Omental fat pad (tissue), 4 donors: ENCODE measurements around the gene PRKAA2. TPM values are rescaled to one million over a fixed set of nuclear protein-coding genes. Genes with fewer than 3 reads are reported as not detected.

Source experiments
- ATAC-seq: fragments of 150-250 bp; one replicate; pipeline ENCODE4 v1.9.1; 2016; ENCODE audit warnings: mild to moderate bottlenecking, moderate library complexity; ENCODE audit not compliant: low FRiP score
- DNase-seq: peaks from one replicate; pipeline ENCODE4 v3.0.0-alpha.2; 2019; ENCODE audit warnings: low spot score
- total RNA-seq, 4 donors: library from RNA; depleted of rRNA; stranded (reverse); fragments of >200 nt; gene quantifications; one replicate each; pipeline ENCODE4 v1.1.0, GENCODE V29; 2016
- TF ChIP-seq, protein P1 (sequence below), 3 donors: fragments of 450-650 bp; IDR thresholded peaks; one replicate each; pipeline ENCODE4 v1.5.1; 2016 to 2017; ENCODE audit warnings: antibody characterized with exemption in 3 of 3, mild to moderate bottlenecking in 3 of 3, moderate library complexity in 2 of 3

Gene PRKAA2
- total RNA-seq, 4 donors from 2014 or later = 0.96 to 3.0 (median 1.9) TPM

DNA sequence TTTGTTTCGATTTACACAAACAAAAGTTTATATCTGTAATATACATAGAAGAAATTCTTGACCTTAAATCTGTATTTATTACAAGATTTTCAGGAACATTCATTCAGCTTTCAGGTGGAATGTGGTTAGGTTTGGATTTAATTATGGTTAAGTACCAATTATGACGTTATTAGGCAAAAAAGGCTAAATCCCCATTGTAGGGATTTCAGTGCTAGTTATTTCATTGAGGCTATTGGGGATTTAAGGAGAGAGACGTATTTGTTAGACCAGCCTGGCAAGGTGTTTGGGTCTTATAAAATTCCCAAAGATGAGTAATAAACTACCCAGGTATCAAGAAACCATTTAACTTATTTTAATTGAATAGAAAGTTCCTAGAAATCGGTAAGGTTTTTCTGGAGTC lies 26.0 kb downstream of the PRKAA2 start:
- ATAC-seq = no peak
- TF ChIP-seq, protein P1, sequence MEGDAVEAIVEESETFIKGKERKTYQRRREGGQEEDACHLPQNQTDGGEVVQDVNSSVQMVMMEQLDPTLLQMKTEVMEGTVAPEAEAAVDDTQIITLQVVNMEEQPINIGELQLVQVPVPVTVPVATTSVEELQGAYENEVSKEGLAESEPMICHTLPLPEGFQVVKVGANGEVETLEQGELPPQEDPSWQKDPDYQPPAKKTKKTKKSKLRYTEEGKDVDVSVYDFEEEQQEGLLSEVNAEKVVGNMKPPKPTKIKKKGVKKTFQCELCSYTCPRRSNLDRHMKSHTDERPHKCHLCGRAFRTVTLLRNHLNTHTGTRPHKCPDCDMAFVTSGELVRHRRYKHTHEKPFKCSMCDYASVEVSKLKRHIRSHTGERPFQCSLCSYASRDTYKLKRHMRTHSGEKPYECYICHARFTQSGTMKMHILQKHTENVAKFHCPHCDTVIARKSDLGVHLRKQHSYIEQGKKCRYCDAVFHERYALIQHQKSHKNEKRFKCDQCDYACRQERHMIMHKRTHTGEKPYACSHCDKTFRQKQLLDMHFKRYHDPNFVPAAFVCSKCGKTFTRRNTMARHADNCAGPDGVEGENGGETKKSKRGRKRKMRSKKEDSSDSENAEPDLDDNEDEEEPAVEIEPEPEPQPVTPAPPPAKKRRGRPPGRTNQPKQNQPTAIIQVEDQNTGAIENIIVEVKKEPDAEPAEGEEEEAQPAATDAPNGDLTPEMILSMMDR (IDR thresholded peaks at IDR 0.05) = no peak
- no peak for DNase-seq

DNA sequence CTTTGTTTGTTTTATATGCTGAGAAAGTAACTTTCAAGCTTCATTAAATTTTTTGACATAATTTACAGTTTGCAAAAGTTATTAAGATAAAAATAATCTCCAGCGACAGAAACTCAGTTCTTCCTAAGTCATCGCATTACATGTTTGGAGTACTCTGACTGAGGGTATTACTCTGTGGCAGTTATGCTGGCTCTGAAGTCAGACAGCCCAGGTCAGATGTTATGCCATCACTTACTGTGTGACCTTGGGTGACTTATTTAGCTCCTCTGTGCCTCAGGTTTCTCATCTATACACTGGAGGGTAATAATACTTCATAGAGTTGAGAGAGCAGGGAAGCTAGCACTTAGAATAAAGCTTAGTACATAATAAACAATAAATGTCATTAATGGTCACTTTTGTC lies 26.4 kb downstream of the PRKAA2 start:
- TF ChIP-seq, protein P1 (IDR thresholded peaks at IDR 0.05) = no peak
- DNase-seq = no peak
- no peak for ATAC-seq

DNA sequence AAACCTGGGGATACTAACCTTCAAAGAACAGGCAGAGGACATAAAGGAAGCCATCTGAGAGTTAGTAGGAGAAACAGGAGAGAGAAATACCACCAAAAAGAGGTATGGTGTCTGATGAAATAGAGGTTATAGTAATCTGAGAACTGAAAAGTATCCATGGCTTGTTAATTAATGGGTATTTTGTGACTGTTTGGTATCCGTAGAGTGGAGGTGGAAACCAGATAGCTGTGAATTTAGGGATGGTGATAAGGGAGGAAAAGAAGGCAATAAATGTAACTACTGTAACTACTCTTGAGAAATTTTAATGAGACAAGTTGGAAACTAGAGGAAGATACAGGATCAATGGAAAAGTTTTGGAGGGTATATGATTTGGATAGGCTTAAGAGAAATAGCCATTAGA lies 27.5 kb downstream of the PRKAA2 start:
- DNase-seq = no peak
- TF ChIP-seq, protein P1 (IDR thresholded peaks at IDR 0.05) = no peak
- ATAC-seq = no peak

DNA sequence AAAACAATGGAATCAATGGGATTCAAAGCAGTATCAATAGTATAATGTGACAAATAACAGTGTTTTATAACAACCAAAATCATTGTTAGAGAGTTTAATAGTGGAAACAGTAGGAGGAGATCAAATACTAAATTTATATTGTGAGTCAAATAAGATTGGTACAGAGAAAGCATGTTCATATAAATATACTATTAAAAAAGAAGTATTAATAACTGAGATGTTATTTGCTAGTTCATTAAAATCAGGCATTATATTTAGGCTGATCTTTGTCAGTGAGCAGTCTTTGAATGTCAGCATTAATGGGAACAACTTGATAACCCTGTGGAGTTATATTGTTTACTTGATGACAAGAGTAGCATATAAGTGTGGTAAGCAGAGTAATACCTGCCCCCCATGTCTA lies 30.6 kb downstream of the PRKAA2 start:
- DNase-seq = no peak
- TF ChIP-seq, protein P1 (IDR thresholded peaks at IDR 0.05) = no peak
- ATAC-seq = no peak

DNA sequence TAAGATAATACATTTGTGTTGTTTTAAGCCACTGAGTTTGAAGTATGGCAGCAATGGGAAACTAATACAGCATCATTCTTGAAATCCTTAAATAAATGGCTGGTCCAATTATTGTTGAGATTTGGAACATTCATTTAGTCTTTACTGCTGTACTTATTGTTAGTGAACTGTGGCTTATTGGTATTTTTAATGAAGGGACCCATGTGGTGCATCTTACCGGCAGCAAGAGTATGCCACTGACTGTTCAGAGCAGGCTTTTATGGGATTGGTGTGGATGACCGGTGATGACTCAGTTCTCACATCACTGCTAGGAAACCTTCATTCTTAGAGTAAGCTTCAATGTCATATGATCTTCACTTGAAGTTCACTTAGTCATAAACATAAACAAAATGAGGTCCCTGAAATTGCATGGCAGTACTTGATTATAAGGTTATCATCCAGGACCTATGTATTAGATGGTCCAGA lies 31.5 kb downstream of the PRKAA2 start:
- TF ChIP-seq, protein P1 (IDR thresholded peaks at IDR 0.05) = no peak
- no peak for ATAC-seq
- DNase-seq = no peak

DNA sequence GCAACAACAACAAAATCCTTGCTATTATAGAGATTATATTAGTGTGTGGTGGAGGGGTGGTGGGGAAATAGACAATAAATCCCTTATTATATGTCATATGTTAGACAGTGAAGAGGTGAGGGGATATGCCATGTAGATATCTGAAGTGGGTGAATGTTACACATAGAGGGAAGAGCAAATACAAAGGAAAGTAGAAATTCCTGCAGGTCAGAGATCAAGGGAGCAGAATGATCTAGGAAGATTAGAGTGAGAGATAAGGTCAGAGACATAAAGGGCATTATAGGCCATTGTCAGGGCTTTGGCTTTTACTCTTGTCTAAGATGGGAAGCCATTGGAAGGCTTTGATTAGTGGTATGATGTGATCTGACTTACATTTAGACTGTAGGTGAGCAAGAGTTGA lies 38.5 kb downstream of the PRKAA2 start:
- ATAC-seq = no peak
- DNase-seq = no peak
- TF ChIP-seq, protein P1 (IDR thresholded peaks at IDR 0.05) = no peak

DNA sequence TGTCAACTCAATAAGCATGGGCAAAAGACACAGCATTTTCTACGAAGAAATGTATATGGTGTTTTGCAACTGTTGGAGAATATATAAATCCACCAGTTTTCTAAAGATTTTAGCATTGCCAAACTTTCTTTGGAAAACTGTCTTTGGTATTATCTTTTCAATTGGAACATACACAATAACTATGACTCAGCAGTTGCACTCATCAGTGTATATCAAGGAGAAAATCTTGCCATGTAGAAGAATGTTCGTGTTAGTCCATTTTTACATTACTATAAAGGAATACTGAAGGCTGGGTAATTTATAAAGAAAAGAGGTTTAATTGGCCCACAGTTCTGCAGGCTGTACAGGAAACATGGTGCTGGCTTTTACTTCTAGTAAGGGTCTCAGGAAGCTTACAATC lies 41.1 kb downstream of the PRKAA2 start:
- DNase-seq (no peak), ATAC-seq (no peak)
- TF ChIP-seq, protein P1 (IDR thresholded peaks at IDR 0.05) = no peak
